PC-3 (cell line): ENCODE measurements around the gene TSPAN1.

Experiments
- CTCF ChIP-seq: fragments of 300-600 bp; sonication (generic); conservative IDR thresholded peaks from 2 replicates; pipeline ENCODE4 v1.5.1; 2017; ENCODE audit warnings: antibody characterized with exemption, low read depth, mild to moderate bottlenecking, low read length
- EZH2 ChIP-seq: fragments of 300-600 bp; sonication (generic); IDR thresholded peaks from one replicate; pipeline ENCODE4 v1.6.1; 2017; ENCODE audit warnings: antibody characterized with exemption, mild to moderate bottlenecking, low read length; ENCODE audit not compliant: unreplicated experiment
- EZH2phosphoT487 ChIP-seq: fragments of 300-600 bp; sonication (generic); IDR thresholded peaks from 2 replicates; pipeline ENCODE4 v1.6.1; 2018; ENCODE audit warnings: mild to moderate bottlenecking, antibody characterized with exemption, low read length, borderline replicate concordance

GRCh38 chr1:46186076-46186475 lies 11.2 kb downstream of the TSPAN1 start:
- TF ChIP-seq CTCF: no peak
- no peak for TF ChIP-seq EZH2
- TF ChIP-seq EZH2phosphoT487: no peak
